ENCODE measurements around the gene ACTR2. TPM values are rescaled to one million over a fixed set of nuclear protein-coding genes. Genes with fewer than 3 reads are reported as not detected.

ACTR2 gene
- total and polyA plus RNA-seq, 2 of the 13 experiments (the other 11 are each of a cell fraction or from before 2014, with no cell fraction given): 51.2 to 100 TPM

DNA sequence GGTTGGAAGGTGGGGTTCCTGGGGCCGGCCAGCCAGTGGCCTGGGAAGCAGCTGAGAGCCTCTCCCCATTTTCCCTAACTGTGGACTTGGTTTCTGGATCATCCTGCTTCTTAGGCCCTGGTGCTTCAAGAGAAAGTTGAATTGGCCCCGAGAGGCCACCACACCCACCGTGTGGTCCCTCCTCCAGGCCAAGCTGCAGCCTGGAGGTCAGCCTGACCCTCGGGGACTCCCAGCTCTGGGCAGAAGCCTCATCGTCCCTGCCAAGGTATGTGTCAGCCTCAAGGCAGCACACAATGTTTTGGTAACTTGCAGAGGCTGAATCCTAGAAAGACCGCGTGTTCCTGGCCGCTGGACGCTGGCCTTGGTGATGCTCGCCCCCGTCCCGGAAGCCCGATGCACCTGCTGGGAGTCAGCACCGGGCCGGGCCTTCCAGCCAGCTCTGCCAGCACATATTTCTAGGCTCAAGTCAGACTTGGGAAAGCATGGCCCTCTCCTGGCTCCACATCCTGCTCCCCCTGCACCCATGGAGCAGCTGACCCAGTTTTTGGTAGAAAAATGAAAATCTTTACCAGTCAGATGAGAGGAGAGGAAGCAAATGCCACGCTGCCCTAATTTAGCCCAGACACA, 72.6 kb downstream of the ACTR2 start (continued):
- TF ChIP-seq, protein P1, sequence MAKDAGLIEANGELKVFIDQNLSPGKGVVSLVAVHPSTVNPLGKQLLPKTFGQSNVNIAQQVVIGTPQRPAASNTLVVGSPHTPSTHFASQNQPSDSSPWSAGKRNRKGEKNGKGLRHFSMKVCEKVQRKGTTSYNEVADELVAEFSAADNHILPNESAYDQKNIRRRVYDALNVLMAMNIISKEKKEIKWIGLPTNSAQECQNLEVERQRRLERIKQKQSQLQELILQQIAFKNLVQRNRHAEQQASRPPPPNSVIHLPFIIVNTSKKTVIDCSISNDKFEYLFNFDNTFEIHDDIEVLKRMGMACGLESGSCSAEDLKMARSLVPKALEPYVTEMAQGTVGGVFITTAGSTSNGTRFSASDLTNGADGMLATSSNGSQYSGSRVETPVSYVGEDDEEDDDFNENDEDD (CRISPR knock-in tag; IDR thresholded peaks at IDR 0.05; ENCODE audit: borderline replicate concordance): 0 out of 2 replicates have a peak, but pooled peaks have one; percentile 35
- TF ChIP-seq NR2F6 (IDR thresholded peaks at IDR 0.05) (0 out of 2 replicates have a peak, but pooled peaks have one; percentile 10), NR2F6 (CRISPR knock-in tag; IDR thresholded peaks at IDR 0.05) (peak; percentile 25; the same call in 1 of the 2 replicates), POGZ (CRISPR knock-in tag; IDR thresholded peaks at IDR 0.05) (peak; percentile 39; the same call in 1 of the 2 replicates), ZNF598 (CRISPR knock-in tag; IDR thresholded peaks at IDR 0.05; ENCODE audit: borderline replicate concordance) (peak; percentile 70; the same call in 1 of the 2 replicates), HDAC2 (CRISPR knock-in tag; IDR thresholded peaks at IDR 0.05) (peak; percentile 39; the same call in 1 of the 2 replicates), RCOR2 (CRISPR knock-in tag; IDR thresholded peaks at IDR 0.05) (no peak), GTF2F1 (IDR thresholded peaks at IDR 0.05; ENCODE audit: low read length) (no peak), CREB1 (IDR thresholded peaks at IDR 0.05) (no peak), CREB1 (CRISPR knock-in tag; IDR thresholded peaks at IDR 0.05) (no peak), KMT2B (CRISPR knock-in tag; IDR thresholded peaks at IDR 0.05) (0 out of 2 replicates have a peak, but pooled peaks have one; percentile 26), ZNF274 (CRISPR knock-in tag; IDR thresholded peaks at IDR 0.05) (peak; percentile 75)
- TF ChIP-seq, protein P2, sequence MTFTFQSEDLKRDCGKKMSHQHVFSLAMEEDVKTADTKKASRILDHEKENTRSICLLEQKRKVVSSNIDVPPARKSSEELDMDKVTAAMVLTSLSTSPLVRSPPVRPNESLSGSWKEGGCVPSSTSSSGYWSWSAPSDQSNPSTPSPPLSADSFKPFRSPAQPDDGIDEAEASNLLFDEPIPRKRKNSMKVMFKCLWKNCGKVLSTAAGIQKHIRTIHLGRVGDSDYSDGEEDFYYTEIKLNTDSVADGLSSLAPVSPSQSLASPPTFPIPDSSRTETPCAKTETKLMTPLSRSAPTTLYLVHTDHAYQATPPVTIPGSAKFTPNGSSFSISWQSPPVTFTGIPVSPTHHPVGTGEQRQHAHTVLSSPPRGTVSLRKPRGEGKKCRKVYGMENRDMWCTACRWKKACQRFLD (CRISPR knock-in tag; IDR thresholded peaks at IDR 0.05; ENCODE audit: borderline replicate concordance): 0 out of 2 replicates have a peak, but pooled peaks have one; percentile 57
- TF ChIP-seq, protein P3, sequence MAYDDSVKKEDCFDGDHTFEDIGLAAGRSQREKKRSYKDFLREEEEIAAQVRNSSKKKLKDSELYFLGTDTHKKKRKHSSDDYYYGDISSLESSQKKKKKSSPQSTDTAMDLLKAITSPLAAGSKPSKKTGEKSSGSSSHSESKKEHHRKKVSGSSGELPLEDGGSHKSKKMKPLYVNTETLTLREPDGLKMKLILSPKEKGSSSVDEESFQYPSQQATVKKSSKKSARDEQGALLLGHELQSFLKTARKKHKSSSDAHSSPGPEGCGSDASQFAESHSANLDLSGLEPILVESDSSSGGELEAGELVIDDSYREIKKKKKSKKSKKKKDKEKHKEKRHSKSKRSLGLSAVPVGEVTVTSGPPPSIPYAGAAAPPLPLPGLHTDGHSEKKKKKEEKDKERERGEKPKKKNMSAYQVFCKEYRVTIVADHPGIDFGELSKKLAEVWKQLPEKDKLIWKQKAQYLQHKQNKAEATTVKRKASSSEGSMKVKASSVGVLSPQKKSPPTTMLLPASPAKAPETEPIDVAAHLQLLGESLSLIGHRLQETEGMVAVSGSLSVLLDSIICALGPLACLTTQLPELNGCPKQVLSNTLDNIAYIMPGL (CRISPR knock-in tag; IDR thresholded peaks at IDR 0.05; ENCODE audit: borderline replicate concordance in 1 of 2, low read depth in 1 of 2): peak; percentile 28 to 33; a peak in 1 of 4 replicates
- TF ChIP-seq, protein P4, sequence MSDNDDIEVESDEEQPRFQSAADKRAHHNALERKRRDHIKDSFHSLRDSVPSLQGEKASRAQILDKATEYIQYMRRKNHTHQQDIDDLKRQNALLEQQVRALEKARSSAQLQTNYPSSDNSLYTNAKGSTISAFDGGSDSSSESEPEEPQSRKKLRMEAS (IDR thresholded peaks at IDR 0.05): peak; percentile 75
- TF ChIP-seq, protein P5, sequence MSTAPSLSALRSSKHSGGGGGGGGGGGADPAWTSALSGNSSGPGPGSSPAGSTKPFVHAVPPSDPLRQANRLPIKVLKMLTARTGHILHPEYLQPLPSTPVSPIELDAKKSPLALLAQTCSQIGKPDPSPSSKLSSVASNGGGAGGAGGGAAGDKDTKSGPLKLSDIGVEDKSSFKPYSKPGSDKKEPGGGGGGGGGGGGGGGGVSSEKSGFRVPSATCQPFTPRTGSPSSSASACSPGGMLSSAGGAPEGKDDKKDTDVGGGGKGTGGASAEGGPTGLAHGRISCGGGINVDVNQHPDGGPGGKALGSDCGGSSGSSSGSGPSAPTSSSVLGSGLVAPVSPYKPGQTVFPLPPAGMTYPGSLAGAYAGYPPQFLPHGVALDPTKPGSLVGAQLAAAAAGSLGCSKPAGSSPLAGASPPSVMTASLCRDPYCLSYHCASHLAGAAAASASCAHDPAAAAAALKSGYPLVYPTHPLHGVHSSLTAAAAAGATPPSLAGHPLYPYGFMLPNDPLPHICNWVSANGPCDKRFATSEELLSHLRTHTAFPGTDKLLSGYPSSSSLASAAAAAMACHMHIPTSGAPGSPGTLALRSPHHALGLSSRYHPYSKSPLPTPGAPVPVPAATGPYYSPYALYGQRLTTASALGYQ (CRISPR knock-in tag; IDR thresholded peaks at IDR 0.05): no peak; the same call in 1 of the 2 replicates
- TF ChIP-seq, protein P6, sequence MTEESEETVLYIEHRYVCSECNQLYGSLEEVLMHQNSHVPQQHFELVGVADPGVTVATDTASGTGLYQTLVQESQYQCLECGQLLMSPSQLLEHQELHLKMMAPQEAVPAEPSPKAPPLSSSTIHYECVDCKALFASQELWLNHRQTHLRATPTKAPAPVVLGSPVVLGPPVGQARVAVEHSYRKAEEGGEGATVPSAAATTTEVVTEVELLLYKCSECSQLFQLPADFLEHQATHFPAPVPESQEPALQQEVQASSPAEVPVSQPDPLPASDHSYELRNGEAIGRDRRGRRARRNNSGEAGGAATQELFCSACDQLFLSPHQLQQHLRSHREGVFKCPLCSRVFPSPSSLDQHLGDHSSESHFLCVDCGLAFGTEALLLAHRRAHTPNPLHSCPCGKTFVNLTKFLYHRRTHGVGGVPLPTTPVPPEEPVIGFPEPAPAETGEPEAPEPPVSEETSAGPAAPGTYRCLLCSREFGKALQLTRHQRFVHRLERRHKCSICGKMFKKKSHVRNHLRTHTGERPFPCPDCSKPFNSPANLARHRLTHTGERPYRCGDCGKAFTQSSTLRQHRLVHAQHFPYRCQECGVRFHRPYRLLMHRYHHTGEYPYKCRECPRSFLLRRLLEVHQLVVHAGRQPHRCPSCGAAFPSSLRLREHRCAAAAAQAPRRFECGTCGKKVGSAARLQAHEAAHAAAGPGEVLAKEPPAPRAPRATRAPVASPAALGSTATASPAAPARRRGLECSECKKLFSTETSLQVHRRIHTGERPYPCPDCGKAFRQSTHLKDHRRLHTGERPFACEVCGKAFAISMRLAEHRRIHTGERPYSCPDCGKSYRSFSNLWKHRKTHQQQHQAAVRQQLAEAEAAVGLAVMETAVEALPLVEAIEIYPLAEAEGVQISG (CRISPR knock-in tag; IDR thresholded peaks at IDR 0.05): 0 out of 2 replicates have a peak, but pooled peaks have one; percentile 26

Measured in HepG2 (cell line).